Measurements from ENCODE around the gene PATL2. TPM values are rescaled to one million over a fixed set of nuclear protein-coding genes. Genes with fewer than 3 reads are reported as not detected.

Gene PATL2
- total RNA-seq, 1 donor from 2014 or later = 1.1 TPM

DNA sequence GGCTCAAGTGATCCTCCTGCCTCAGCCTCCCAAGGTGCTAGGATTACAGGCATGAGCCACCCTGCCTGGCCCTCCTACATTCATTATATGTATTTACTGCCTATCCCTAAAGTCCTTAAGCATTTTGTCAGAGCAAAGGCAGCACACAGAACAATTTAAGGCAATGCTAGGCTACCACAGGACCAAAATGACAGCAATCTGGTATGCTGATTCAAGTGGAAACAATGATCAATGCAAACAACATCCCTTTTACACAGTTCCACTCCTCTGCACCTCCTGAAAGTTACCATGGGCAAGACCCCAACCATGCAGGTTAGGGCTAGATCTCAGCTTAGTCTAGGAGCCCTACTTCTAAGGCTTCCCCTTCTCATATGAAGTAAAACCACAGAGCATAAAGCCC lies 87.9 kb downstream of the PATL2 start:
- TF ChIP-seq, protein P1, sequence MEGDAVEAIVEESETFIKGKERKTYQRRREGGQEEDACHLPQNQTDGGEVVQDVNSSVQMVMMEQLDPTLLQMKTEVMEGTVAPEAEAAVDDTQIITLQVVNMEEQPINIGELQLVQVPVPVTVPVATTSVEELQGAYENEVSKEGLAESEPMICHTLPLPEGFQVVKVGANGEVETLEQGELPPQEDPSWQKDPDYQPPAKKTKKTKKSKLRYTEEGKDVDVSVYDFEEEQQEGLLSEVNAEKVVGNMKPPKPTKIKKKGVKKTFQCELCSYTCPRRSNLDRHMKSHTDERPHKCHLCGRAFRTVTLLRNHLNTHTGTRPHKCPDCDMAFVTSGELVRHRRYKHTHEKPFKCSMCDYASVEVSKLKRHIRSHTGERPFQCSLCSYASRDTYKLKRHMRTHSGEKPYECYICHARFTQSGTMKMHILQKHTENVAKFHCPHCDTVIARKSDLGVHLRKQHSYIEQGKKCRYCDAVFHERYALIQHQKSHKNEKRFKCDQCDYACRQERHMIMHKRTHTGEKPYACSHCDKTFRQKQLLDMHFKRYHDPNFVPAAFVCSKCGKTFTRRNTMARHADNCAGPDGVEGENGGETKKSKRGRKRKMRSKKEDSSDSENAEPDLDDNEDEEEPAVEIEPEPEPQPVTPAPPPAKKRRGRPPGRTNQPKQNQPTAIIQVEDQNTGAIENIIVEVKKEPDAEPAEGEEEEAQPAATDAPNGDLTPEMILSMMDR (IDR thresholded peaks at IDR 0.05; ENCODE audit: unreplicated experiment) = no peak
- no peak for DNase-seq (ENCODE audit: low spot score in 2 of 2, unreplicated experiment in 2 of 2)
- no peak overlapping the region for H3K27ac Mint-ChIP-seq
- H3K36me3 Mint-ChIP-seq = peaks cover 43% of the 10 kb centered on the region
- H3K9me3 Mint-ChIP-seq = no peaks in the 10 kb centered on the region
- H3K4me3 Mint-ChIP-seq = no peak overlapping the region
- no peaks in the 10 kb centered on the region for H3K27me3 Mint-ChIP-seq (ENCODE audit: low read depth)
- peaks cover 4% of the 10 kb centered on the region for H3K4me1 Mint-ChIP-seq

DNA sequence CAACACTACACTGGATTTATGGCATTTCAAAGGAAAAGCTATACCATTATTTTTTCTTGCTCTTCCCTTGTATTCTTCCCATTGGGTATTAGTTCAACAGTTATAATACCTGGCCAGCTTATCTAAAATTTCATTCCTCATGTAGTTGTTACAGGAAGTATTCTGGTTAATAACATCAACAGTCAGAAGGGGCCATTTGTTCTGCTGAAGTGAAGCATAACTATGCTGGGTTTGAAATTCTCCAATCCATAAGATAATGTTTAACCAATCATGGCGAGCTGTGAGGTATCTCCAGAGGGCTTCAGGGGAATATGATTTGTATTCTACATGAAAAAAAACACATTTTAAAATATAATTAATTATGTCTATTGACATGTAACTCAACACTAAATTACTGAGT lies 91.0 kb downstream of the PATL2 start:
- H3K4me3 Mint-ChIP-seq = no peak overlapping the region
- H3K36me3 Mint-ChIP-seq = peaks cover 45% of the 10 kb centered on the region
- no peaks in the 10 kb centered on the region for H3K27me3 Mint-ChIP-seq (ENCODE audit: low read depth)
- no peak overlapping the region for H3K27ac Mint-ChIP-seq
- H3K9me3 Mint-ChIP-seq = no peaks in the 10 kb centered on the region
- DNase-seq (ENCODE audit: low spot score in 2 of 2, unreplicated experiment in 2 of 2) = no peak
- no peaks in the 10 kb centered on the region for H3K4me1 Mint-ChIP-seq
- TF ChIP-seq, protein P1 (IDR thresholded peaks at IDR 0.05; ENCODE audit: unreplicated experiment) = no peak

DNA sequence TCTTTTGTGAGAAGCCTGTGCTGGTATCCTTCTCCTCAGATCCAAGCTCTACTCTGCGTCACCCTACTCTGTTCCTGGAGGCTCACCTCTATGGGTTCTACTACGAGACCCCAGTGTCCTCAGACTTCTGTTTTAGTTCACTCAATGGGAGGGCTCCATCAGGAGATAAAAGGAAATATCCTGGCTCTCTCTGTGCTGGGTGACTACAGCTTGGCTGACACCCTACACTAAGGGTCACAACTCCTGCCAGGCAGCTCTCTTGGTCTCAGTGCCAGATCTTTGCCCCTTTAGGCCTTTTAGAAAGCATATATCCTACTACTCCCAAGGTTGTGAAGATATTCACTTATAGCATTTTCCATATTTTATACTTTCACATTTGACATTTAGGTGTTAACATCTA lies 94.1 kb downstream of the PATL2 start:
- Mint-ChIP-seq H3K27me3 (ENCODE audit: low read depth) (no peaks in the 10 kb centered on the region), H3K4me1 (no peaks in the 10 kb centered on the region), H3K27ac (no peak overlapping the region), H3K36me3 (peaks cover 58% of the 10 kb centered on the region), H3K4me3 (no peak overlapping the region), H3K9me3 (no peaks in the 10 kb centered on the region)
- TF ChIP-seq, protein P1 (IDR thresholded peaks at IDR 0.05; ENCODE audit: unreplicated experiment) = no peak
- DNase-seq (ENCODE audit: low spot score in 2 of 2, unreplicated experiment in 2 of 2) = no peak

Other genes starting within 250 kb of the PATL2 start
- gene EIF3J, start 174.2 kb downstream of the PATL2 start, total RNA-seq = 75.7 to 80.2 TPM (median 77.8 TPM) in 3 replicates
- gene SPG11, start 47.7 kb downstream of the PATL2 start, total RNA-seq = 84.6 to 90.0 TPM (median 85.9 TPM) in 3 replicates
- 237 to 256 TPM (median 240 TPM) in 3 replicates for gene B2M, start 194 bp upstream of the PATL2 start, total RNA-seq
- gene TRIM69, start 25.2 kb upstream of the PATL2 start, total RNA-seq = 16.2 to 19.6 TPM (median 17.5 TPM) in 3 replicates
- gene TERB2, start 245.4 kb upstream of the PATL2 start, total RNA-seq = not detected in 3 replicates